Lower leg skin (tissue), 4 donors: Measurements from ENCODE around the gene SH2D3C. TPM values are rescaled to one million over a fixed set of nuclear protein-coding genes. Genes with fewer than 3 reads are reported as not detected.

ENCODE experiments used
- DNase-seq, 2 donors: peaks; one replicate each; pipeline ENCODE4 v3.0.0-alpha.2; 2019; ENCODE audit warnings: low spot score in 2 of 2
- H3K4me3 ChIP-seq: fragments of 200-600 bp; sonication (generic); 2 replicates; pipeline ENCODE4 v1.5.1; 2017; ENCODE audit warnings: mild to moderate bottlenecking, low read depth; ENCODE audit not compliant: poor library complexity, severe bottlenecking
- POLR2A ChIP-seq, 2 donors: fragments of 450-650 bp; IDR thresholded peaks; one replicate each; pipeline ENCODE4 v1.6.1; 2016 to 2017; ENCODE audit warnings: antibody characterized with exemption in 2 of 2, mild to moderate bottlenecking in 1 of 2, moderate library complexity in 1 of 2
- WGBS, 2 donors: methylation state at CpG; one replicate each; pipeline ENCODE4 v1.1.5; 2018; 5-methylcytosine and 5-hydroxymethylcytosine counted together
- intact Hi-C: fragments of 100-400 bp; cut with DNase I; formaldehyde crosslinking; loops from one replicate; pipeline ENCODE4 v1.15.0; 2023; ENCODE audit warnings: low total_unique reads
- total RNA-seq, 4 donors: library from RNA; depleted of rRNA; stranded (reverse); fragments of >200 nt; gene quantifications; one replicate each; pipeline ENCODE4 v1.1.0, GENCODE V29; 2016
- TF ChIP-seq, protein P1 (sequence below), 3 donors: fragments of 450-650 bp; IDR thresholded peaks; one replicate each; pipeline ENCODE4 v1.5.1; 2016; ENCODE audit warnings: antibody characterized with exemption in 3 of 3, mild to moderate bottlenecking in 3 of 3, moderate library complexity in 2 of 3

SH2D3C gene
- total RNA-seq, 4 donors from 2014 or later: 1.9 to 8.5 (median 5.3) TPM

GRCh38 chr9:127777368-127777980 is 992 bp downstream of the SH2D3C start:
- TF ChIP-seq, protein P1, sequence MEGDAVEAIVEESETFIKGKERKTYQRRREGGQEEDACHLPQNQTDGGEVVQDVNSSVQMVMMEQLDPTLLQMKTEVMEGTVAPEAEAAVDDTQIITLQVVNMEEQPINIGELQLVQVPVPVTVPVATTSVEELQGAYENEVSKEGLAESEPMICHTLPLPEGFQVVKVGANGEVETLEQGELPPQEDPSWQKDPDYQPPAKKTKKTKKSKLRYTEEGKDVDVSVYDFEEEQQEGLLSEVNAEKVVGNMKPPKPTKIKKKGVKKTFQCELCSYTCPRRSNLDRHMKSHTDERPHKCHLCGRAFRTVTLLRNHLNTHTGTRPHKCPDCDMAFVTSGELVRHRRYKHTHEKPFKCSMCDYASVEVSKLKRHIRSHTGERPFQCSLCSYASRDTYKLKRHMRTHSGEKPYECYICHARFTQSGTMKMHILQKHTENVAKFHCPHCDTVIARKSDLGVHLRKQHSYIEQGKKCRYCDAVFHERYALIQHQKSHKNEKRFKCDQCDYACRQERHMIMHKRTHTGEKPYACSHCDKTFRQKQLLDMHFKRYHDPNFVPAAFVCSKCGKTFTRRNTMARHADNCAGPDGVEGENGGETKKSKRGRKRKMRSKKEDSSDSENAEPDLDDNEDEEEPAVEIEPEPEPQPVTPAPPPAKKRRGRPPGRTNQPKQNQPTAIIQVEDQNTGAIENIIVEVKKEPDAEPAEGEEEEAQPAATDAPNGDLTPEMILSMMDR (IDR thresholded peaks at IDR 0.05): no peak
- no peak for DNase-seq
- H3K4me3 ChIP-seq: no peak overlapping the region
- intact Hi-C loops: no loop called here
- 72 to 76% methylated on average over 18 of the region's 18 CpGs for WGBS, 2 donors

- DNase-seq: no peak
- WGBS, 2 donors: 59 to 65% methylated on average over 5 of the region's 5 CpGs
- no peak overlapping the region for H3K4me3 ChIP-seq
- TF ChIP-seq POLR2A (IDR thresholded peaks at IDR 0.05): no peak
- TF ChIP-seq, protein P1 (IDR thresholded peaks at IDR 0.05): no peak
- intact Hi-C loops: no loop called here
Observed at GRCh38 chr9:127776924-127777289, 1.6 kb downstream of the SH2D3C start.

GRCh38 chr9:127776195-127776923 is 2.1 kb downstream of the SH2D3C start:
- H3K4me3 ChIP-seq: no peak overlapping the region
- TF ChIP-seq, protein P1 (IDR thresholded peaks at IDR 0.05): no peak
- no peak for TF ChIP-seq POLR2A (IDR thresholded peaks at IDR 0.05)
- DNase-seq: no peak
- intact Hi-C loops: no loop called here
- WGBS, 2 donors: 66 to 67% methylated on average over 15 of the region's 15 CpGs

DNA sequence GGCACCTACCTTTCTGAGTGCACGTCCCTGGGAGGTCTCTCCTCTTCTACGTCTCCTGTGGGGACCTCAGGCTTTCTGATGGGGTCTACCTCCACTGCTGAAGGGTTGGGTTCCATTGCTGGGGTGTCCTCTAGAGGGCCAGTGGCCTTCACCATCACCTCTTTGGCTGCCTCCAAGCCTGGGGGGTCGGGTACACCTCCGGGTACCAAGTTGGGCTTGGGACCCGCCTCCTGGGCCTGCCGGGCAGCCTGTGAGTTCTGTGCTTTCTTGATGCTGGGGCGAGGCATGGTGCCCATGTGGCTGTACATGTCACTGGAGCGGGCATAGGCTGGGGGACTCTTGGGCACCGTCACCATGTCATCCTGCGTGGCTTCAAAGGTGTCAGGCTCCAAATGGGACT is 4.5 kb downstream of the SH2D3C start:
- 87 to 90% methylated on average over 10 of the region's 10 CpGs for WGBS, 2 donors
- no peak for DNase-seq
- no peak overlapping the region for H3K4me3 ChIP-seq
- intact Hi-C loops: no loop called here
- no peak for TF ChIP-seq POLR2A (IDR thresholded peaks at IDR 0.05)
- TF ChIP-seq, protein P1 (IDR thresholded peaks at IDR 0.05): no peak

GRCh38 chr9:127773272-127773671 is 5.2 kb downstream of the SH2D3C start:
- H3K4me3 ChIP-seq: no peak overlapping the region
- intact Hi-C loops: no loop called here
- WGBS, 2 donors: 88 to 92% methylated on average over 3 of the region's 3 CpGs
- no peak for TF ChIP-seq POLR2A (IDR thresholded peaks at IDR 0.05)
- TF ChIP-seq, protein P1 (IDR thresholded peaks at IDR 0.05): no peak
- no peak for DNase-seq
